ENCODE results near the gene TIMP3.

DNA sequence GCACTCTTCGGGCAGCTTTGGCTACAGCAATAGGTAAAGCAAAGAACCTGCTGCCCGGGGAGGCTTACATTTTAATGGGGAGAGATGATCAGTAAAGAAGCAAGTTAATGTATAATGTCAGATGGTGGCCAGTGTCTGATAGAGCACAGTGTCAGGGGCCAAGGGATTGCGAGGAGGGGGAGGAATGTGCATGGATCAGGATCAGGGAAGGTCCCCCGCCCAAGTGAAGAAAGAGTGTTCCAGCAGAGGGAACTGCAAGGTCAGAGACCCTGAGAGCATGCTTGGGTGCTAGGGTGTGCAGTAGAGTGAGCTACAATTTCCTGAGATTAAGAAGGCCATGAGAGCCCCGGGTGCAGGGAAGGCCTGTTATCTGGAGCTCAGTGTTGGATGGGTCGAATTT, 39.7 kb downstream of the TIMP3 start:
- TF ChIP-seq, protein P1, sequence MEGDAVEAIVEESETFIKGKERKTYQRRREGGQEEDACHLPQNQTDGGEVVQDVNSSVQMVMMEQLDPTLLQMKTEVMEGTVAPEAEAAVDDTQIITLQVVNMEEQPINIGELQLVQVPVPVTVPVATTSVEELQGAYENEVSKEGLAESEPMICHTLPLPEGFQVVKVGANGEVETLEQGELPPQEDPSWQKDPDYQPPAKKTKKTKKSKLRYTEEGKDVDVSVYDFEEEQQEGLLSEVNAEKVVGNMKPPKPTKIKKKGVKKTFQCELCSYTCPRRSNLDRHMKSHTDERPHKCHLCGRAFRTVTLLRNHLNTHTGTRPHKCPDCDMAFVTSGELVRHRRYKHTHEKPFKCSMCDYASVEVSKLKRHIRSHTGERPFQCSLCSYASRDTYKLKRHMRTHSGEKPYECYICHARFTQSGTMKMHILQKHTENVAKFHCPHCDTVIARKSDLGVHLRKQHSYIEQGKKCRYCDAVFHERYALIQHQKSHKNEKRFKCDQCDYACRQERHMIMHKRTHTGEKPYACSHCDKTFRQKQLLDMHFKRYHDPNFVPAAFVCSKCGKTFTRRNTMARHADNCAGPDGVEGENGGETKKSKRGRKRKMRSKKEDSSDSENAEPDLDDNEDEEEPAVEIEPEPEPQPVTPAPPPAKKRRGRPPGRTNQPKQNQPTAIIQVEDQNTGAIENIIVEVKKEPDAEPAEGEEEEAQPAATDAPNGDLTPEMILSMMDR (IDR thresholded peaks at IDR 0.05): no peak
- TF ChIP-seq, protein P2, sequence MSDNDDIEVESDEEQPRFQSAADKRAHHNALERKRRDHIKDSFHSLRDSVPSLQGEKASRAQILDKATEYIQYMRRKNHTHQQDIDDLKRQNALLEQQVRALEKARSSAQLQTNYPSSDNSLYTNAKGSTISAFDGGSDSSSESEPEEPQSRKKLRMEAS (CRISPR knock-in tag; IDR thresholded peaks at IDR 0.05): no peak
- no peak for TF ChIP-seq FOXK1 (CRISPR knock-in tag; IDR thresholded peaks at IDR 0.05)
- TF ChIP-seq NR3C1 (CRISPR knock-in tag; conservative IDR thresholded peaks at IDR 0.05; ENCODE audit: low read depth): no peak
- TF ChIP-seq ESRRA (CRISPR knock-in tag; IDR thresholded peaks at IDR 0.05; ENCODE audit: borderline replicate concordance): no peak
- TF ChIP-seq, protein P3, sequence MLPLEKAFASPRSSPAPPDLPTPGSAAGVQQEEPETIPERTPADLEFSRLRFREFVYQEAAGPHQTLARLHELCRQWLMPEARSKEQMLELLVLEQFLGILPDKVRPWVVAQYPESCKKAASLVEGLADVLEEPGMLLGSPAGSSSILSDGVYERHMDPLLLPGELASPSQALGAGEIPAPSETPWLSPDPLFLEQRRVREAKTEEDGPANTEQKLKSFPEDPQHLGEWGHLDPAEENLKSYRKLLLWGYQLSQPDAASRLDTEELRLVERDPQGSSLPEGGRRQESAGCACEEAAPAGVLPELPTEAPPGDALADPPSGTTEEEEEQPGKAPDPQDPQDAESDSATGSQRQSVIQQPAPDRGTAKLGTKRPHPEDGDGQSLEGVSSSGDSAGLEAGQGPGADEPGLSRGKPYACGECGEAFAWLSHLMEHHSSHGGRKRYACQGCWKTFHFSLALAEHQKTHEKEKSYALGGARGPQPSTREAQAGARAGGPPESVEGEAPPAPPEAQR (CRISPR knock-in tag; IDR thresholded peaks at IDR 0.05): no peak
- TF ChIP-seq, protein P4, sequence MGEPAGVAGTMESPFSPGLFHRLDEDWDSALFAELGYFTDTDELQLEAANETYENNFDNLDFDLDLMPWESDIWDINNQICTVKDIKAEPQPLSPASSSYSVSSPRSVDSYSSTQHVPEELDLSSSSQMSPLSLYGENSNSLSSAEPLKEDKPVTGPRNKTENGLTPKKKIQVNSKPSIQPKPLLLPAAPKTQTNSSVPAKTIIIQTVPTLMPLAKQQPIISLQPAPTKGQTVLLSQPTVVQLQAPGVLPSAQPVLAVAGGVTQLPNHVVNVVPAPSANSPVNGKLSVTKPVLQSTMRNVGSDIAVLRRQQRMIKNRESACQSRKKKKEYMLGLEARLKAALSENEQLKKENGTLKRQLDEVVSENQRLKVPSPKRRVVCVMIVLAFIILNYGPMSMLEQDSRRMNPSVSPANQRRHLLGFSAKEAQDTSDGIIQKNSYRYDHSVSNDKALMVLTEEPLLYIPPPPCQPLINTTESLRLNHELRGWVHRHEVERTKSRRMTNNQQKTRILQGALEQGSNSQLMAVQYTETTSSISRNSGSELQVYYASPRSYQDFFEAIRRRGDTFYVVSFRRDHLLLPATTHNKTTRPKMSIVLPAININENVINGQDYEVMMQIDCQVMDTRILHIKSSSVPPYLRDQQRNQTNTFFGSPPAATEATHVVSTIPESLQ (CRISPR knock-in tag; IDR thresholded peaks at IDR 0.05): no peak
- TF ChIP-seq, protein P5, sequence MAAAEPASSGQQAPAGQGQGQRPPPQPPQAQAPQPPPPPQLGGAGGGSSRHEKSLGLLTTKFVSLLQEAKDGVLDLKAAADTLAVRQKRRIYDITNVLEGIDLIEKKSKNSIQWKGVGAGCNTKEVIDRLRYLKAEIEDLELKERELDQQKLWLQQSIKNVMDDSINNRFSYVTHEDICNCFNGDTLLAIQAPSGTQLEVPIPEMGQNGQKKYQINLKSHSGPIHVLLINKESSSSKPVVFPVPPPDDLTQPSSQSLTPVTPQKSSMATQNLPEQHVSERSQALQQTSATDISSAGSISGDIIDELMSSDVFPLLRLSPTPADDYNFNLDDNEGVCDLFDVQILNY (CRISPR knock-in tag; IDR thresholded peaks at IDR 0.05): no peak
- TF ChIP-seq FOXJ3 (CRISPR knock-in tag; IDR thresholded peaks at IDR 0.05; ENCODE audit: borderline replicate concordance): no peak
- no peak for TF ChIP-seq TCF7 (CRISPR knock-in tag; IDR thresholded peaks at IDR 0.05; ENCODE audit: low read depth)
- no peak for TF ChIP-seq FOXP1 (CRISPR knock-in tag; IDR thresholded peaks at IDR 0.05; ENCODE audit: borderline replicate concordance)
